OCI-LY3 (cell line): ENCODE measurements around the gene RERE.

Experiments
- H2AFZ ChIP-seq: fragments of 200-600, 300-600 bp; shearing (Covaris generic); 2 replicates; pipeline ENCODE4 v1.6.0; 2014; ENCODE audit warnings: antibody characterized with exemption, low read depth, low read length
- H3K27ac ChIP-seq: fragments of 200-600, 300-600 bp; sonication (generic); 2 replicates; pipeline ENCODE4 v1.5.1; 2014; ENCODE audit warnings: mild to moderate bottlenecking, low read length, moderate library complexity, mixed read lengths
- H3K27me3 ChIP-seq: fragments of 200-600, 300-600 bp; sonication (generic); 2 replicates; pipeline ENCODE4 v1.6.1; 2014; ENCODE audit warnings: low read depth, low read length, mixed read lengths
- H3K36me3 ChIP-seq: fragments of 200-600, 300-600 bp; sonication (generic); replicated peaks from 2 replicates; pipeline ENCODE3; 2014; ENCODE audit warnings: low read depth, low read length, mixed read lengths
- H3K4me1 ChIP-seq: fragments of 300-600, 200-600 bp; sonication (generic); 2 replicates; pipeline ENCODE4 v1.6.1; 2014; ENCODE audit warnings: low read length, mixed read lengths
- H3K4me2 ChIP-seq: fragments of 200-600, 300-600 bp; sonication (generic); 2 replicates; pipeline ENCODE4 v1.6.1; 2014; ENCODE audit warnings: low read length, mixed read lengths
- H3K4me3 ChIP-seq: fragments of 300-600, 200-600 bp; sonication (generic); 2 replicates; pipeline ENCODE4 v1.5.1; 2014; ENCODE audit warnings: antibody characterized with exemption, mild to moderate bottlenecking, low read length, moderate library complexity
- H3K79me2 ChIP-seq: fragments of 300-600, 200-600 bp; shearing (Covaris generic); 2 replicates; pipeline ENCODE4 v1.6.1; 2014; ENCODE audit warnings: mild to moderate bottlenecking, low read length, mixed read lengths
- H3K9ac ChIP-seq: fragments of 300-600, 200-600 bp; shearing (Covaris generic); 2 replicates; pipeline ENCODE4 v1.6.0; 2014; ENCODE audit warnings: mild to moderate bottlenecking, low read length, moderate library complexity
- H3K9me3 ChIP-seq: fragments of 200-600, 300-600 bp; shearing (Covaris generic); 2 replicates; pipeline ENCODE4 v1.6.1; 2014; ENCODE audit warnings: low read length, mixed read lengths; ENCODE audit not compliant: insufficient read depth
- H4K20me1 ChIP-seq: fragments of 200-600, 300-600 bp; sonication (generic); 2 replicates; pipeline ENCODE4 v1.6.1; 2016; ENCODE audit warnings: low read length, mixed read lengths; ENCODE audit not compliant: insufficient read depth
- CTCF ChIP-seq: fragments of 200-600, 300-600 bp; sonication (generic); IDR thresholded peaks from 2 replicates; pipeline ENCODE4 v1.5.1; 2014; ENCODE audit warnings: antibody characterized with exemption, low read length, low read depth
- EZH2phosphoT487 ChIP-seq: fragments of 200-600 bp; shearing (Covaris generic); IDR thresholded peaks from 2 replicates; pipeline ENCODE4 v1.6.1; 2018; ENCODE audit warnings: antibody characterized with exemption, mixed run types, low read depth

Gene RERE

GRCh38 chr1:8363186-8363766 is 454.2 kb downstream of the RERE start:
- Histone ChIP-seq H3K27me3 (no peaks in the 10 kb centered on the region), H3K4me1 (no peaks in the 10 kb centered on the region), H3K79me2 (no peaks in the 10 kb centered on the region; the same call in 1 of the 2 replicates), H3K9me3 (no peaks in the 10 kb centered on the region), H3K4me2 (no peak overlapping the region), H3K36me3 (no peaks in the 10 kb centered on the region), H3K4me3 (no peak overlapping the region), H2AFZ (no peak overlapping the region), H3K9ac (no peak overlapping the region), H4K20me1 (no peaks in the 10 kb centered on the region), H3K27ac (no peak overlapping the region)
- TF ChIP-seq CTCF (no peak), EZH2phosphoT487 (no peak)

- H4K20me1 ChIP-seq: no peaks in the 10 kb centered on the region
- no peak overlapping the region for H3K27ac ChIP-seq
These were observed 454.7 kb downstream of the RERE start for GRCh38 chr1:8362701-8363101.

GRCh38 chr1:8361198-8361849 is 456.1 kb downstream of the RERE start:
- Histone ChIP-seq H3K27ac (no peak overlapping the region), H4K20me1 (no peaks in the 10 kb centered on the region), H3K4me3 (no peak overlapping the region), H3K9me3 (no peaks in the 10 kb centered on the region), H3K79me2 (no peaks in the 10 kb centered on the region), H3K9ac (no peak overlapping the region), H3K4me2 (no peak overlapping the region), H3K27me3 (no peaks in the 10 kb centered on the region), H2AFZ (no peak overlapping the region), H3K4me1 (no peaks in the 10 kb centered on the region), H3K36me3 (no peaks in the 10 kb centered on the region)
- TF ChIP-seq CTCF: no peak
- no peak for TF ChIP-seq EZH2phosphoT487

More at GRCh38 chr1:8362701-8363101, 454.7 kb downstream of the RERE start:
- Histone ChIP-seq H3K9me3 (no peaks in the 10 kb centered on the region), H2AFZ (no peak overlapping the region), H3K36me3 (no peaks in the 10 kb centered on the region), H3K4me2 (no peak overlapping the region), H3K4me3 (no peak overlapping the region), H3K27me3 (no peaks in the 10 kb centered on the region), H3K4me1 (no peaks in the 10 kb centered on the region), H3K9ac (no peak overlapping the region), H3K79me2 (no peaks in the 10 kb centered on the region; the same call in 1 of the 2 replicates)
- TF ChIP-seq CTCF (no peak), EZH2phosphoT487 (no peak)

GRCh38 chr1:8360493-8361197 is 456.8 kb downstream of the RERE start:
- Histone ChIP-seq H4K20me1 (no peaks in the 10 kb centered on the region), H3K4me3 (no peak overlapping the region), H3K9ac (no peak overlapping the region), H3K9me3 (no peaks in the 10 kb centered on the region), H3K4me2 (no peak overlapping the region), H3K27me3 (no peaks in the 10 kb centered on the region), H3K79me2 (no peaks in the 10 kb centered on the region), H3K36me3 (peaks cover 2% of the 10 kb centered on the region), H3K27ac (no peak overlapping the region), H2AFZ (no peak overlapping the region), H3K4me1 (no peaks in the 10 kb centered on the region)
- TF ChIP-seq EZH2phosphoT487 (no peak), CTCF (no peak)
